ENCODE results near the gene LOC101059915.
"Not testable (repeated sequence)": the region's sequence is repeated elsewhere in the genome, so short reads cannot be mapped to it uniquely, and the experiment has no call there.

Gene LOC101059915

DNA sequence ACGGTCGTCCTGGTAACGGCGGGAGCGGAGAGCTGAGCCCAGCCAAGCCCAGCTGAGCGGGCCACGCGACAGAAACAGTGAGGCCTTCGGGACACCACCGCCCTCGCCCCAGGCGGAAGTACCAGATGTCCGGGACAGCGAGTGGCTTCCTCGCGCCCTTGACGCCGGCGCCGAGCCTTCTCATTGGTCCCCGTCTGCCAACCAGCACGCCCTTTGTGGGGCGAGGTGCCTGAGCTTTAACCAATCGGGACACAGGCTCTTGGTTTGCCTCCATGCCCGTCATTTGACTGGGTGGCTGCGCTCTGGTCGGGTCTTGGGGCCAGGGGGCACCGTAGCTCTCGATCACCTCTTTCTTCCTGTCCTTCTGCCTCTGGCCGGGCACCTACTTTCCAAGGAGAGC lies 50.8 kb downstream of the LOC101059915 start, which contains the start of gene CXorf49:
Gene CXorf49 (minus strand): TSS at position 101 of the 400 bp plus-strand sequence. CDS start 134 bp downstream, outside the sequence.
- DNase-seq (ENCODE audit: low read depth in 1 of 2, low spot score in 1 of 2); in situ Hi-C loops (cut with HindIII; ENCODE audit: low pct_unique_long_range_greater_than_20kb, low sequenced_read_pairs): not testable (repeated sequence)

DNA sequence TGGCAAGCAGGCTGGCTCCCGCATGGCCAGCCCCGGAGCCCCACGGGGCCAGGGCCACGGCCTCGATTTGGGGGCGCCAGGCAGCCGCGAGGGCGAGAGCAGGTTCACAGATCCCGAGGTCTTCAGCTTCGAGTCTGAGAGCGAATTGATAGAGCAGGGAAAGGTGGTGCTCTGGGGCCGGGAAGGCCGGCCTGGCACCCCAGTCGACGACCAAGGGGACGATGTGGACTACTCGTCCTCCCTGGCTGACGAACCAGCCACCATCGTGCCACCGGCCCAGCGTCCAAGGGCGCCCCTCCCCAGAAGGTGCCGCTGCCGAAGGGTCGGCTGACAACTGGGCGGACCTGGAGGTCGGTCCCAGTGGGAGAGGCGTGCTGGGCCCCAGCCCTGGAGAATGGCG lies 51.8 kb downstream of the LOC101059915 start:
- DNase-seq (ENCODE audit: low read depth in 1 of 2, low spot score in 1 of 2); in situ Hi-C loops (cut with HindIII; ENCODE audit: low pct_unique_long_range_greater_than_20kb, low sequenced_read_pairs): not testable (repeated sequence)

DNA sequence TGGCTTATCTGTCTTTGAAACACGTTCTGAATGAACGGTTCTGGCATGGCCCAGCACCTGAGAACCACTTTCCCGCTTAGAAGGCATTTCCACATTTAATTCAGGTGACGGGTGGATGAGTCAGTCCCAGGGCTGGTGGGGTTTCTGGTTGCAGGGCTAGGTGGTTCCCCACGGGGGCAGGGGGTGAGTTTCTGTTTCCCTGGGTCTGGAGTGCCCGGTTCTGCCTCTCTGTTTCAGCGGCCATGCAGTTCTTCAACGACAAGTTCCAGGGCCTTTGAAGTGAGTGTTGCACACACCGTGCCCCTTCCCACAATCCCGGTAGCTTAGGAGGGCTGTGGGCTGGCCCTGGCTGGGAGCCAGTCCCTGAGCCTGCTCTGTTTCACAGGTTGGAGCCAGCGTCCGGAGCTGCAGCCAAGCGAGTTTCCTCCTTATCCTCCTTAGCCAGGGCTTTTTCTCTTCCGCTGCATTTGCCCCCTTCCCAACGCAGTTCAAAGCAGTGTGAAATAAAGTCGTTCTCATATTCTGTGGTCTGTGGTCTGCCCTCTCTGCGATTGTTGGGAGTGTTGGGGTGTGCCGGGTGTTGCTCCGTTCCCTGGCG lies 53.0 kb downstream of the LOC101059915 start:
- in situ Hi-C loops (cut with HindIII; ENCODE audit: low pct_unique_long_range_greater_than_20kb, low sequenced_read_pairs); DNase-seq (ENCODE audit: low read depth in 1 of 2, low spot score in 1 of 2): not testable (repeated sequence)
